Stimulated activated CD4-positive, alpha-beta T cell treated with anti-CD3 and anti-CD28 coated beads, Interleukin-4, amount 100 ng/mL, for 4 hours (primary cell): ENCODE measurements around the gene PTH.

Experiments used
- DNase-seq, 2 experiments: peaks; one replicate each; pipeline ENCODE4 v3.0.0-alpha.2; 2020

The PTH gene

DNA sequence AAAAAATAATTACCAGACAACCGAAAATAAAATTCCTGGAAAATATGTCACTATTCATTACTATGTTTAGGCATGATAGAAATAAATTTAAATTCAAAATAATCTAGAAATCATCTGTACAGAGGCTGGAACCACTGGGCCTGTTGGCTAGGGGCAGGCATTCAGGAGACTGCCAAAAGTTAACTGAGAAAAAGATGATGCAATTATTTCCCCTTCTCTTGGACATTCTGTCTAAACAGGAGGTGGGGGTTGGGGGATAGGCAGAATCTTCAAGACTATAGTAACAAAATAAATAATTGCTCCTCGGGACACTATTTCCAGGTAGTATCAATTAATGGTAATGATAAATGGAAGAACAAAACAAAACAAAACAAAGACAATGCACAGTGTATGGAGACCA lies 46.9 kb downstream of the PTH start:
- no peak for DNase-seq

- no peak for DNase-seq
These were observed 49.4 kb downstream of the PTH start for GRCh38 chr11:13446444-13446843.

- no peak for DNase-seq
These were observed 50.2 kb downstream of the PTH start for GRCh38 chr11:13445588-13445987.
